ENCODE measurements around the gene RASD2.

The RASD2 gene

DNA sequence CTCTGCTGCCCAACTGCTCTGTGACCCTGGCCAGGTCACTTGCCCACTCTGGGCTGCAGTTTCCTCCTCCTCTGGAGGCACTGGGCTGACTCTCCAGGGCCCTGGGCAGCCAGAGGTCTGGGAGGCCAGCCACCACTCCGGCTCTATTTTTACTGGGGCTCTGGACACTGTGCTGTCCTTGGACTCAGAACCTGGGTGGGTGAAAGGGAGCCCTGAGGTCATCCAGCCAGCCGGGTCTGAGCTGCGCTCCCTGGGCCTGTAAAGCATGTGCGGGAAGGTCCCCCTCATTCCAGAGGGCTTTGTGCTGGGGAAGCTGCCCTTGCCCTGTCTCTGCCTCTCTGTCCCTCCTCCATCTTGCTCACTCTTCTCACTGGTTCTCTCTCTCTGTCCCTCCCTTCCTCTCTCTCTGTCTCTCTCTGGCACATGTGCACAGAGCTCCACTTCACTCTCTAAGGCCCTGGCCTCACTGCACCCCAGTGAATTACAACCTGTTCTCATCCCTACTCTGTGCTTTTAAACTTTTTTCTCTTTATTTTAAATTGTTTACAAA is 51.9 kb downstream of the RASD2 start:
- Histone ChIP-seq H3K27ac (no peak overlapping the region), H3K9me3 (ENCODE audit: severe bottlenecking) (no peaks in the 10 kb centered on the region), H3K27me3 (ENCODE audit: insufficient read depth, low read depth, severe bottlenecking) (no peaks in the 10 kb centered on the region), H3K4me3 (ENCODE audit: low read depth, low read length) (no peak overlapping the region), H3K36me3 (no peaks in the 10 kb centered on the region)
- TF ChIP-seq CTCF (IDR thresholded peaks at IDR 0.05; ENCODE audit: low read depth, low read length) = no peak
- DNase-seq = no peak

DNA sequence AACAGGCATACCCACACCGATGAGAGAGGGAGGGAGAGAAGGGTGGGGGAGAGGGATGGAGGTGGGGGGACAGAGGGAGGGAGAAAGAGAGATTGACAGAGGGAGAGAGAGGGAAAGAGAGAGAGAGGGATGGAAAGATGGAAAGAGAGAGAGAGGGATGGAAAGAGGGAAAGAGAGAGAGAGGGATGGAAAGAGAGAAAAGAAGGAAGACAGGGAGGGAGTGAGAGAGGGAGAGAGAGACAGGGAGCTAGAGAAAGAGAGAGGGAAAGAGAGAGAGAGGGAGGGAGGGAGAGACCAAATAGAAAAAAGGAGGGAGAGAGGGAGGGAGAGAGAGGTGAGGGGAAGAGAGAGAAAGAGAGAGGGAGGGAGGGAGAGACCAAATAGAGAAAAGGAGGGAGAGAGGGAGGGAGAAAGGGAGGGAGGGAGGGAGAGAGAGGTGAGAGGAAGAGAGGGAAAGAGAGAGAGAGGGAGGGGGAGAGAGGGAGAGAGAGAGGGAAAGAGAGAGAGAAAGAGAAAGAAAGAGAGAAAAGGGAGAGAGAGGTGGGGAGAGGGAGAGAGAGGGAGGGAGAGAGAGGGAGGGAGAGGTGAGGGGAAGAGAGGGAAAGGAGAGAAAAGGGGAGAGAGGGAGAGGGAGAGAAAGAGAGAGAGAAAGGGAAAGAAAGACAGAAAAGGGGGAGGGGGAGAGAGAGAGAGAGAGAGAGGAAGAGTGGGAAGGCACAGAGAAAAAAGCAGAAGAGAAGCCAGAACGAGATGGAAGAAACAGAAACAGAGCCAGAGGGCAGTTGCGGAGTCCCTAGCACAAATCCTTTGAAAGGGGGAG is 52.6 kb downstream of the RASD2 start:
- no peaks in the 10 kb centered on the region for H3K9me3 ChIP-seq (ENCODE audit: severe bottlenecking)
- no peak overlapping the region for H3K4me3 ChIP-seq (ENCODE audit: low read depth, low read length)
- DNase-seq = no peak
- no peaks in the 10 kb centered on the region for H3K27me3 ChIP-seq (ENCODE audit: insufficient read depth, low read depth, severe bottlenecking)
- no peak for TF ChIP-seq CTCF (IDR thresholded peaks at IDR 0.05; ENCODE audit: low read depth, low read length)
- H3K27ac ChIP-seq = no peak overlapping the region
- H3K36me3 ChIP-seq = no peaks in the 10 kb centered on the region

DNA sequence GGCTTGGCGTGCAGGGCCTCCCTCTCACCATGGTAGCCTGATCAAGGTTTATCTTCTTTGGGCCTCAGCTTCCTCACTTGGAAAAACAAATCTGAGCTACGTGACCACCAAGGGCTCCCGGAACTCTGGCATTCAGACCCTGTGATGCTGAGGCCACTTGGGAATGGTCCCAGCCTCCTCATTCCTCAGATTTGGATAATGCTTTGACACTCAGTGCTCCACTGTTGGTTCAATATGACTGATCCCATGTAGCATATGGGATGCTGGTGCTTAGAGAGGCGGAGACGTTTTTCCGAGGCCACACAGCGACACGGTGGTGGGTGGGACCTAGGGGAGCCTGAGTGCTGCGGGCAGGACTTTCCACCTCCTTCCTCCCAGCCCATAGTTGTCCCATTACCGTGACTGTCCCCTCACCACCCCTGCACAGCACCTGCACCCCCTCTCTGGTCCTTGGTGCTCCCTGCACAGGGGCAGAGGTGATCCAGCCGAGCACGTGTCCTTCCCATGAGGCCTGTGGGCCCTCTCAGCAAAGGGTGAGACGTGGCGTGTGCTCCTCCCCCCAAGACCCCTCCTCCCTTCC is 53.4 kb downstream of the RASD2 start:
- no peak for DNase-seq
- Histone ChIP-seq H3K4me3 (ENCODE audit: low read depth, low read length) (no peak overlapping the region), H3K9me3 (ENCODE audit: severe bottlenecking) (no peaks in the 10 kb centered on the region), H3K27me3 (ENCODE audit: insufficient read depth, low read depth, severe bottlenecking) (no peaks in the 10 kb centered on the region), H3K27ac (no peak overlapping the region), H3K36me3 (no peaks in the 10 kb centered on the region)
- TF ChIP-seq CTCF (IDR thresholded peaks at IDR 0.05; ENCODE audit: low read depth, low read length) = no peak

GRCh38 chr22:35594686-35595085 is 54.1 kb downstream of the RASD2 start:
- Histone ChIP-seq H3K36me3 (no peaks in the 10 kb centered on the region), H3K4me3 (ENCODE audit: low read depth, low read length) (no peak overlapping the region), H3K27me3 (ENCODE audit: insufficient read depth, low read depth, severe bottlenecking) (no peaks in the 10 kb centered on the region), H3K9me3 (ENCODE audit: severe bottlenecking) (no peaks in the 10 kb centered on the region), H3K27ac (no peak overlapping the region)
- DNase-seq = no peak
- TF ChIP-seq CTCF (IDR thresholded peaks at IDR 0.05; ENCODE audit: low read depth, low read length) = no peak

GRCh38 chr22:35596821-35597220 is 56.2 kb downstream of the RASD2 start:
- TF ChIP-seq CTCF (IDR thresholded peaks at IDR 0.05; ENCODE audit: low read depth, low read length) = no peak
- no peak for DNase-seq
- no peak overlapping the region for H3K27ac ChIP-seq
- H3K9me3 ChIP-seq (ENCODE audit: severe bottlenecking) = no peaks in the 10 kb centered on the region
- no peaks in the 10 kb centered on the region for H3K27me3 ChIP-seq (ENCODE audit: insufficient read depth, low read depth, severe bottlenecking)
- no peaks in the 10 kb centered on the region for H3K36me3 ChIP-seq
- H3K4me3 ChIP-seq (ENCODE audit: low read depth, low read length) = no peak overlapping the region

Data from WERI-Rb-1 (cell line).